T-helper 2 cell treated with Interferon-gamma antibody and Interleukin-4, amounts not matched to agents 5 μg/mL and 100 μg/mL, for 36 hours (primary cell): ENCODE results near the gene DUSP22.
"Not testable (repeated sequence)": the region's sequence is repeated elsewhere in the genome, so short reads cannot be mapped to it uniquely, and the experiment has no call there.

Source experiments
- DNase-seq: peaks from one replicate; pipeline ENCODE4 v3.0.0; 2021; ENCODE audit warnings: low spot score
- H3K27ac Mint-ChIP-seq: one replicate; pipeline ENCODE4 v1.8.0; 2021; ENCODE audit warnings: mild to moderate bottlenecking, mixed read lengths
- H3K27me3 Mint-ChIP-seq: one replicate; pipeline ENCODE4 v1.8.0; 2021; ENCODE audit warnings: low read depth, mixed read lengths
- H3K36me3 Mint-ChIP-seq: one replicate; pipeline ENCODE4 v1.8.0; 2021; ENCODE audit warnings: low read depth, mixed read lengths
- H3K4me1 Mint-ChIP-seq: one replicate; pipeline ENCODE4 v1.8.0; 2021; ENCODE audit warnings: low read depth, mixed read lengths
- H3K4me3 Mint-ChIP-seq: one replicate; pipeline ENCODE4 v1.8.0; 2022; ENCODE audit warnings: mild to moderate bottlenecking, moderate library complexity, mixed read lengths
- H3K9me3 Mint-ChIP-seq: one replicate; pipeline ENCODE4 v1.8.0; 2021; ENCODE audit warnings: mixed read lengths

Gene DUSP22

GRCh38 chr6:362231-362923 is 70.1 kb downstream of the DUSP22 start:
- Mint-ChIP-seq H3K27ac (no peak overlapping the region), H3K4me1 (peaks cover 1% of the 10 kb centered on the region), H3K27me3 (peaks cover 8% of the 10 kb centered on the region), H3K4me3 (no peak overlapping the region), H3K9me3 (no peaks in the 10 kb centered on the region), H3K36me3 (no peaks in the 10 kb centered on the region)
- no peak for DNase-seq

DNA sequence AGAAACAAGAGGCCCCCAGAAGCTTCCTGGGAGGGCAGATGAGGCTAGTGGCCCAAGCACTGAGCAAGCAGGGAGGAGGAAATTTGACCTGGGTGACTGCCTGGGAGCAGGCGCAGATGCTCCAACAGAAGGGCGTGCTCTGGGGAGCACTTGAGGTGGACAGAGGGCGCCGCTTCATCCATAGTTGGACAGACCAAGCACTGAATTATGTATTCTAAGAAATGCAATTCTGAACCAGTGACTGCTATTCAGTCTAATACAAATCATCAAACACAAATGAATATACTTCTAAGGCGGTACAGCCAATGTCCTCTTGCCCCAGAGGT is 70.6 kb downstream of the DUSP22 start:
- Mint-ChIP-seq H3K9me3 (no peaks in the 10 kb centered on the region), H3K4me1 (peaks cover 1% of the 10 kb centered on the region), H3K27me3 (peaks cover 9% of the 10 kb centered on the region), H3K27ac (no peak overlapping the region), H3K4me3 (no peak overlapping the region), H3K36me3 (no peaks in the 10 kb centered on the region)
- DNase-seq: no peak

DNA sequence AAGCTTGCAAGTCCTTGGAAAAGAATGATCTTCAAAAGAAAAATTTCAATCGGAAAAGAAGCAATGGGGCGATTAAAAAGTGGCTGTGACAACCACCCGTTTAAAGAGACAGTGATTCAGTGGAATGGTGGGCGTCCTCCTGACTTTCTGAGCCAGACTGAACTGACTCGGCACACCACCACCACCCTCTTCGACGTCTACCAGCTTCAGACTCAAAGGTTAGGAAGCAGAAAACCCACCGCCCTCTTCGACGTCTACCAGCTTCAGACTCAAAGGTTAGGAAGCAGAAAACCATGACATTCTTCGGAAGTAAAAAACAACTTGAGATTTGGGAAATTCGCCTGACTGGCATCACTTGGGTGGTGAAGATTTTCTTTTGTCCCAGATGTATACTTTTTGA is 71.0 kb downstream of the DUSP22 start:
- H3K27me3 Mint-ChIP-seq: peaks cover 11% of the 10 kb centered on the region
- peaks cover 1% of the 10 kb centered on the region for H3K4me1 Mint-ChIP-seq
- H3K4me3 Mint-ChIP-seq: no peak overlapping the region
- H3K36me3 Mint-ChIP-seq: no peaks in the 10 kb centered on the region
- H3K9me3 Mint-ChIP-seq: no peaks in the 10 kb centered on the region
- DNase-seq: no peak
- H3K27ac Mint-ChIP-seq: no peak overlapping the region

DNA sequence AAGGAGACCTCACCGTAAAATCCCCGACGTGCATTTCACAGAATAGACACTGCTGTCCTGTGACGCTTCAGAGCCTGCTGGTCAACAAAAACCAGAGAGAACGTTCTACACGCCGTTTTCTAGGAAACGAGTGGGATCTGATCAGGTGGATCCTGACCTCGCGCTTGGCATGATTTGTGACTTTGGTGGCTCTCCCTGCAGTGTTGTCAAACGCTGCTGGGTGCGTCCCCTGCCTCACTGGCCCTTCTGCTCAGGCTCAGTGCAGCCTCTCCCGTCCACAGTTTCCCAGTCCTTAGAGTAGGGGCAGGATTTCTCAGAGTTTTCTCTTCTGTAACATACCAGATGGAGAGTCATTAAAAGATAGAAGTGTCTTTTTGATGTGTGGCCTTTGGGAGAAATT is 71.6 kb downstream of the DUSP22 start:
- Mint-ChIP-seq H3K36me3 (no peaks in the 10 kb centered on the region), H3K27me3 (peaks cover 11% of the 10 kb centered on the region), H3K27ac (no peak overlapping the region), H3K4me3 (no peak overlapping the region), H3K9me3 (no peaks in the 10 kb centered on the region), H3K4me1 (peaks cover 1% of the 10 kb centered on the region)
- DNase-seq: no peak

- peaks cover 14% of the 10 kb centered on the region for H3K27me3 Mint-ChIP-seq
- H3K9me3 Mint-ChIP-seq: no peaks in the 10 kb centered on the region
- H3K36me3 Mint-ChIP-seq: no peaks in the 10 kb centered on the region
- H3K27ac Mint-ChIP-seq: no peak overlapping the region
- no peak overlapping the region for H3K4me3 Mint-ChIP-seq
- peaks cover 1% of the 10 kb centered on the region for H3K4me1 Mint-ChIP-seq
- no peak for DNase-seq
Observed at GRCh38 chr6:364609-365540, 72.6 kb downstream of the DUSP22 start.

- no peaks in the 10 kb centered on the region for H3K36me3 Mint-ChIP-seq
- H3K4me1 Mint-ChIP-seq: no peaks in the 10 kb centered on the region
- no peak overlapping the region for H3K27ac Mint-ChIP-seq
- peaks cover 3% of the 10 kb centered on the region for H3K9me3 Mint-ChIP-seq
- peaks cover 19% of the 10 kb centered on the region for H3K27me3 Mint-ChIP-seq
- no peak overlapping the region for H3K4me3 Mint-ChIP-seq
- DNase-seq: no peak
Observed at GRCh38 chr6:365835-366234, 73.5 kb downstream of the DUSP22 start.

- Mint-ChIP-seq H3K9me3 (peaks cover 4% of the 10 kb centered on the region), H3K36me3 (no peaks in the 10 kb centered on the region), H3K27ac (no peak overlapping the region), H3K4me3 (no peak overlapping the region), H3K4me1 (no peaks in the 10 kb centered on the region), H3K27me3 (peaks cover 20% of the 10 kb centered on the region)
- no peak for DNase-seq
Observed at GRCh38 chr6:366389-367297, 74.4 kb downstream of the DUSP22 start.

- Mint-ChIP-seq H3K9me3 (peaks cover 4% of the 10 kb centered on the region), H3K4me3 (no peak overlapping the region), H3K4me1 (no peaks in the 10 kb centered on the region), H3K27ac (no peak overlapping the region), H3K36me3 (no peaks in the 10 kb centered on the region), H3K27me3 (peaks cover 20% of the 10 kb centered on the region)
- DNase-seq: no peak
Observed at GRCh38 chr6:367298-367794, 75.1 kb downstream of the DUSP22 start.

DNA sequence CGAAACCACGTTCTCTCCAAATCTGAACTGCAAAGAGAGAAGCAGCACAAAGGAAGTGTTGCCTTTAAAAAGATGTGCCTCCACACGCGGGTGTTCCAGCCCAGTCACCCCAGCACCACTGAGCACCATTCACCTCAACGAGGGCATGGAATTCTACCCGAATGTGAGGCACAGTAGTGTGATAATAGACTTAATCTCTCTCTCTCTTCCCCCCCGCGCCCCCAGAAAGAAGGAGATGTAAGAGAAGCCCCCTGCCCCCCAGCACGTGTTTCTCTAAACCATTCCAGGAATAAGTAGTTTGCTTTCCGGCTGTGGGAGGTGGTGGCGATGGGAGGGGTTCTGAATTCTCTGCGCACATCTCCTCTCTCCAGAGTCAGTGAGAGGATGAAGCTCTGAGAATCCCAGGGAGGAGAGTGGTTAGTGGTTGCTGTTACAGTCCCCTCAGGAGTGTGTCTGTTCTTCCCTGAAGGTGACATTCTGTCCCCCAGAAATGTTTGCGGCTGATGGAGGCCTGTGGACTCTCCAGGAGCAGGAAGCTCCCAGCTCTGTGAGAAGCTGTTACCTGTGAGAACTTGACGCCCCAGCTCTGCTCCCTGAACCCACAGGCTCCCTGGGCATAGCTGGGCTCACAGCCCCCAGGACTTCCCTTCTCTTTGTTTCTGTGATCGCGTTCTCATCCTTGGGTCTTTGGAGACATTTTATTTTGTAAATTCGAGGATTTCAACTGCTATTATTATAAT is 75.8 kb downstream of the DUSP22 start:
- Mint-ChIP-seq H3K36me3 (no peaks in the 10 kb centered on the region), H3K27me3 (peaks cover 26% of the 10 kb centered on the region), H3K4me1 (peaks cover 4% of the 10 kb centered on the region), H3K4me3 (no peak overlapping the region), H3K27ac (no peak overlapping the region), H3K9me3 (peaks cover 4% of the 10 kb centered on the region)
- DNase-seq: no peak

- peaks cover 26% of the 10 kb centered on the region for H3K27me3 Mint-ChIP-seq
- peaks cover 4% of the 10 kb centered on the region for H3K4me1 Mint-ChIP-seq
- H3K9me3 Mint-ChIP-seq: peaks cover 4% of the 10 kb centered on the region
- no peak overlapping the region for H3K27ac Mint-ChIP-seq
- no peak overlapping the region for H3K4me3 Mint-ChIP-seq
- no peaks in the 10 kb centered on the region for H3K36me3 Mint-ChIP-seq
- no peak for DNase-seq
Observed at GRCh38 chr6:369559-370431, 77.5 kb downstream of the DUSP22 start.

DNA sequence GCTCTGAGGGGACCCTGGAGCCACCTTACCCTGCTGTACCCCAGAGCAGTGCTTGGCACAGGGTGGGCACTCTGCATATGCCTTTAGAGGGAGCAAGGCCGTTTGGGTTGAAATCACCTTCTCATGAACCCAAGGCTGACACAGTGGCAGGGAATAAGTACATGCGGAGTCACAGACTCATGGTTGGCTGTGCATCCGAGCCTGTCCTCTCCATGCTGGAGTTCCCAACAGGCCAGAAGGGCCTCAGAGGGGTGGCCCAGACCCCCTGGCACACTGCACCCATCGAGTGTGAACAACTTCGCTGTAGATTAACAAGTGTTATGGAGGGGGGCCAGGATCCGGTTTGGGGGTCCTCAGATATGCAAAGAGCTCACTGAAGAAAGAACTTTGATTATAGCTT is 78.3 kb downstream of the DUSP22 start:
- DNase-seq: no peak
- Mint-ChIP-seq H3K27ac (no peak overlapping the region), H3K27me3 (peaks cover 28% of the 10 kb centered on the region), H3K4me1 (peaks cover 4% of the 10 kb centered on the region), H3K36me3 (no peaks in the 10 kb centered on the region), H3K9me3 (peaks cover 4% of the 10 kb centered on the region), H3K4me3 (no peak overlapping the region)

GRCh38 chr6:371851-372250 is 79.6 kb downstream of the DUSP22 start:
- not testable (repeated sequence) for H3K36me3 Mint-ChIP-seq

More at GRCh38 chr6:371851-372250, 79.6 kb downstream of the DUSP22 start:
- peaks cover 26% of the 10 kb centered on the region for H3K27me3 Mint-ChIP-seq
- H3K9me3 Mint-ChIP-seq, H3K4me1 Mint-ChIP-seq, H3K27ac Mint-ChIP-seq, DNase-seq, H3K4me3 Mint-ChIP-seq: not testable (repeated sequence)
